ENCODE measurements around the gene AGTRAP.
A peak's percentile ranks its signal among the peaks of the same experiment; 100 is the strongest.

Gene AGTRAP

GRCh38 chr1:11736746-11737639 lies 1.1 kb downstream of the AGTRAP start:
- DNase-seq (ENCODE audit: low spot score), result peak; percentile 89

GRCh38 chr1:11738096-11738495 lies 2.2 kb downstream of the AGTRAP start:
- DNase-seq (ENCODE audit: low spot score), result no peak

- no peak for DNase-seq (ENCODE audit: low spot score)
Measured at GRCh38 chr1:11738783-11739182, 2.8 kb downstream of the AGTRAP start.

DNA sequence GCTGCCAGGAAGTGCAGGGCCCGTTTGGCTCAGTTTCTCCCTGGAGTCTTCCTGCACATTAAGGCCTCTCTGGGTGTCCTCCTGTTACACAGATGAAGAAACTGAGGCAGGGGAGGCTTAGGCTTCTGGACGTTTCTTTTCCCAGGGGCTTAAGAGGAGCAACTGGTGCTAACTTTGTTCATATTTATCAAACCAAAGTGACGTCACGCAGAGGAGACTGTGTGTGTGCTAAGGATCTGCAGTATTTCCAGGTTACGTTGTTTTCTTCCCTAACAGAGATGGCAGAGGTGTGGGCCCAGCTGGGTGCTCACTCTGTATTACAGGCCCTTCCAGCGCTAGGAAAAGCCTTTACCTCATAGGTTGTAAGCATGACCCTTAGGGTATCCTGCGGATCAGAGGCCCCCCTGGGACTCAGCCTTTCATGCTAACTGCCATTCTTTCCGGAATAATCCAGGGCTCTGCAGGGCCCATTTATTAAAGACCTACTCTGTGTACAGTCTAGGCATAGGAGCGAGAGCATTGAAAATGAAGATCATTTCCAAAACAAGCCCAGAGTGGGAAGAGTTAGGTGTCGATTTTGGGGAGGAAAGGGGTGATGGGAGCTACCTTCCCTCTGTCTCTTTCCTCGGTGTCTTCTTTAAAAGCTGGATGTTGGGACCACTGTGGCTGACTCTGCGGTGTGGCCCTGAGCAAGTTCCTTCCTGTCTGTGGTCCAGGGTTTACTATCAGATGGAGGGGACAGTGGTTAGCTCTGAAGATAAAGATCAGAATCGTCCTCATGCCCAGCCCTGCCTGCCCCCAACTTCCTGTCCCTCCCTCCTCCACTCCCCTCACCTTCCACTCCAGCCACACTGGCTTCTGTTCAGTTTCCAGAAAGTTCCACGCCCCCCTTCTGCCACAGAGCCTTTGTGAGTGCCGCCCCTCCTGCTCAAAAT lies 4.6 kb downstream of the AGTRAP start:
- no peak for DNase-seq (ENCODE audit: low spot score)

GRCh38 chr1:11741482-11741881 lies 5.5 kb downstream of the AGTRAP start:
- DNase-seq (ENCODE audit: low spot score), result no peak

- no peak for DNase-seq (ENCODE audit: low spot score)
Measured at GRCh38 chr1:11741919-11742558, 6.1 kb downstream of the AGTRAP start.

- no peak for DNase-seq (ENCODE audit: low spot score)
Measured at GRCh38 chr1:11744287-11744686, 8.4 kb downstream of the AGTRAP start.

GRCh38 chr1:11746092-11746491 lies 10.2 kb downstream of the AGTRAP start:
- peak; percentile 31 for DNase-seq (ENCODE audit: low spot score)

DNA sequence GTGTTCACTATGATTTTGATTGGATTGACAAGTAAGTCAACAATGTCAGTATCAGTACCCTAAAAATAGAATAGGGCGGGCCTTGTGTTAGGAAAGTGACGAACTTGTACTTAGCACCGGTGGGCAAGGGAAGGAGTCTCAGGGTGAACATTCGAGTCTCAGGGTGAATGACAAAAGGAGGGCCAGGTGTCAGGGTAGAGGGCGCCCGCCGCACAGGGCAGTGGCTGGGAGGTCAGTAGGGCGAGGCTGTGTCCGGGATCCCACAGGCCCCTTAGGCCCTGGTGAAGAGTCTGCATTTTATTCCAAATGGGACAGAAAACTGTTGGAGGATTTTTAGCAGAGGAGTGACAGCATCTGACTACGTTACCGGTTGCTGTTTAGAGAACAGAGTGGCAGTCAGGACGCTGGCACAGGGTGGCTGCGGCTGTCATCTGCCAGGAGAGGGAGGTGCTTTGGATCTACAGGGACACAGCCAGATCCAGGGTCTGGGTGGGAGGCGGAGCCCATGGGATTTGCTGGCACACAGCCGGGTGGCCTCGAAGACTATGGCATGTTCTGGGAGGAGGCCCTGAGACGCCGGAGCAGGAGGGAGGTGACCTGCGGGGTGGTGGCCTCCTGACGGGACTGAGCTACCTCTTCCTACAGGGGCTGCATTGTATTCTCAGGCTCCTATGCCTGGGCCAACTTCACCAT lies 11.0 kb downstream of the AGTRAP start:
- no peak for DNase-seq (ENCODE audit: low spot score)

GRCh38 chr1:11748294-11749202 lies 12.6 kb downstream of the AGTRAP start:
- no peak for DNase-seq (ENCODE audit: low spot score)

DNA sequence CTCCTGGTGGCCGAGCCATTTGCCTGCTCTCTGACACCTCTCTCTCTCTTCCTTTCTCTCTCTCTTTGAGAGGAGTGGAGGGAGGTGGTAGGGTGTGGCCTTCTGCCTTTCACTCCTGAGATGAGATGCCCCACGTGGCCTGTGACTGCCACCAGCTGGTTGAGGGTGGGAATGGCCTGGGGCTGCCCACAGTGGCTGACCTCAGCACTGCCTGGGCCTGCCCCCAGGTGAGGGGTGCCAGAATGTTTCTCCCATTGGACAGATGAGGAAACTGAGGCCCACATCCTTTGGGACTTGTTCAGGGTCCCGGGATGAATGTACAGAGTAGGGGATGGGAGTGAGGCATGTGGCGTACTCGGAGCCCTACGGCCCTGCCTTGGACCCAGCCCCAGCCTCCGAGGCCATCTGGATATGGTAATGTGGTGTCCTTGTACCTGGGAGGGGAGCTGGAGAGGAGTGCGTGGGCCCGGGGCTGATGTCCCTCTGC lies 13.3 kb downstream of the AGTRAP start:
- DNase-seq (ENCODE audit: low spot score), result peak; percentile 28

- DNase-seq (ENCODE audit: low spot score), result no peak
Measured at GRCh38 chr1:11749996-11750395, 14.1 kb downstream of the AGTRAP start.

DNA sequence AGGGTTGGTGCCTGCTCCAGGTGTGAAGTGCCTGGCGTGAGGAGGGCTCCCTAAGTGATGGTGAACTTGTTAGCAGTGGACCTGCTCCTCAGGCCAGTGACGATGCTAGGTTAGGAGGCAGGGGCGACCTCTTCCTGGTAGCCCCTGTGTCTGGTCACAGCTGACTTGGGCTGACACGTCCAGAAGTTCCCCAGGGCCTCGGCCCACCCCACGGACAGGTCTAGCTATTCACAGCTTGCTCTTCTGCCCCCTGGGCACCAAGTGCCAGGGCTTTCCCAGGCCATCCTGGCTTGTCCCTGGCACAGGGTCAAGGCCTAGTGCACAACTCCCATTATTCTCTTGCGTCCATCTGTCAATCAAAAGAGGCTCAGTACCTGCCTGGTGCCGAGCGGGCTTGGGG lies 15.2 kb downstream of the AGTRAP start:
- no peak for DNase-seq (ENCODE audit: low spot score)

DNA sequence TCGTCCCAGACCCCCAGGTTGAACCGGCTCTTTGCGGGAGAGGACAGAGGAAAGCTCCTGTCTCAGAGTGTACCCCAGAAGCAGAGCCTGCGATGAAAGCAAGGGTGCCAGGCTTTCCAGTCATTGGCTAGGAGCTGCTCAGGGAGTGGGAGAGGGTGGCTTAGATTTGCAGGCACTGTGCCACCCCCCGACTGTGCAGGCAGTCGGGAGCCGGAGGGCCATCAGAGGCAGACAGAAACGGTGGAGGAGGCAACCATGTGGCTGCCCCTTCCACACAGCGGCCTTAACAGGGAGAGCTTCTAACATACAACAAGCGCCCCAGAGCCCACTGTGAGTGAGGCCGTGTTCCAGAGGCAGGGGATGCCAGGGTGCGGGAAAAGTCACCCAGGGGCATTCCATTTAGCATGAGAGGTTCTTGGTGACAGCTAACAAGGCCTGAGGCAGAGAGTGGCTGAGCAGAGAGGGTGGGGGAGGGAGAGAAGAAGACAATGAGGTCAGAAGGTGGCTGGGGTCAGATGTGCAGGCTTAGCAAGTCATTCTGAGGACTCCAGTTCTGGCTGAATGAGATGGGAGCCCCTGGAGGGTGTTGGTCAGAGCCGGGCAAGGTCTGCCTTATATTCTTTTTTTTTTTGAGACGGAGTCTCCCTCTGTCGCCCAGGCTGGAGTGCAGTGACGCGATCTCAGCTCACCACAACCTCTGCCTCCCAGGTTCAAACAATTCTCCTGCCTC lies 16.6 kb downstream of the AGTRAP start:
- no peak for DNase-seq (ENCODE audit: low spot score)

DNA sequence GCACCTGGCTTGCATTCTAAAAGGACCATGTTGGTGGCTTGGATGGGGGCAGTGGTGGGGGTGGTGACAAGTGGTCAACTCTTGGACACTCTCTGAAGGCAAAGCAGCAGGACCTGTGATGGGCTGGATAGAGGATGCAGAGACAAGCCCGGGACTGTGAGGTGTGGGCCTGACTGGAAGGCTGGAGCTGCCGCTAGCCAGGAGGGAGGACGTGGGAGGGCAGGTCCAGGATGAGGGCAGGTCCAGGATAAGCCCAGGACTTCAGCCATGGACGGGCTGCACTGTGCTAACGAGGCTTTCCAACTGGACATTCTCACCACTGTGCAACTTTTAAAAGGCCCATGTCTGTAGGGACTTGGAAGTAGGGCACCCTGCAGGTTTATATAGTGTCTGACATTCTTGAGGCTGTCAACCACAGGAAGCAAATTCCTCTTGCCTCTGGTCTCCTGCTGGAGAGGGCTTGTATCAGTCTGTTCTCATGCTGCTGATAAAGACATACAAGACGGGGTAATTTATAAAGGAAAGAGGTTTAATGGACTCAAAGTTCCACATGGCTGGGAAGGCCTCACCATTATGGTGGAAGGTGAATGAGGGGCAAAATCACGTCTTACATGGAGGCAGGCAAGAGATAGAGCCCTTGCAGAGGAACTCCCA lies 17.7 kb downstream of the AGTRAP start:
- no peak for DNase-seq (ENCODE audit: low spot score)

DNA sequence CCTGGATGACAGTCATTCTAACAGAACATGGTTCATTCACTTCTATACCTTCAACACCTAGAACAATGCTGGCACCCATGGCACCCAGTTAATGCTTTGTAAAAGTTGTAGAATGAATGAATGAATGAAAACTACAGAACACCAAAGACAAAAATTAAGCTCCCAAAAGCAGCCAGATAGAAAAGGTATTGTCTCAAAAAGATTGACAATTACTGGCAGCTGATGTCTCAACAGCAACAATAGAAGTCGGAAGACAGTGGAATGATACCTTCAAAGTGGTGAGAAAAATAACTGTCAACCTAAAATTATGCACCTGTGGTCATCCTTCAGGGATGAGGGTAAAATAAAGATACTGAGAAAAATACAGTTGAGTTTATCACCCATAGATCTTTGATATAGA lies 21.1 kb downstream of the AGTRAP start:
- DNase-seq (ENCODE audit: low spot score), result no peak

DNA sequence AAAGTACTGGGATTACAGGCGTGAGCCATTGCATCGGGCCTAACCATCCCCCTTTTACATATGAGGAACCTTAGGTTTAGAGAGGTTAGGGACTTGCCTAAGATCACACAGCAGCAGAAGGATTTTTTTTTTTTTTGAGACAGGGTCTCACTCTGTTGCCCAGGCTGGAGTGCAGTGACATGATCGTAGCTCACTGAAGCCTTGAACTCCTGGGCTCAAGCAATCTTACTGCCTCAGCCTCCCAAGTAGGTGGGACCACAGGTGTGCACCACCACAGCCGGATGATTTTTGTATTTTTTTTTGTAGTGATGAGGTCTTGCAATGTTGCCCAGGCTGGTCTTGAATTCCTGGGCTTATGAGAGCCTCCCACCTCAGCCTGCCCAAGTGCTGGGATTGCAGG lies 23.9 kb downstream of the AGTRAP start:
- DNase-seq (ENCODE audit: low spot score), result no peak

- DNase-seq (ENCODE audit: low spot score), result no peak
Measured at GRCh38 chr1:11761285-11761684, 25.3 kb downstream of the AGTRAP start.

GRCh38 chr1:11761988-11762406 lies 26.1 kb downstream of the AGTRAP start, which contains the start of gene C1orf167:
Gene C1orf167, plus strand, starts transcription at chr1:11762193. Its CDS starts 2,208 bp downstream, at chr1:11764401.
- no peak for DNase-seq (ENCODE audit: low spot score)

Measured in RKO (cell line).